GM12891 (cell line): ENCODE data around the gene ATAD5. TPM values are rescaled to one million over a fixed set of nuclear protein-coding genes. Genes with fewer than 3 reads are reported as not detected.

Source experiments
- DNase-seq: peaks from one replicate; pipeline ENCODE4 v3.0.0; 2011; ENCODE audit warnings: low spot score; ENCODE audit not compliant: insufficient read length
- FAIRE-seq: peaks from 2 replicates; lab custom pipeline; 2011; peaks lifted over from hg19 to GRCh38; lab: Jason Lieb, UNC
- PAX5 ChIP-seq: IDR thresholded peaks from 2 replicates; pipeline ENCODE4 v1.6.1; 2011; ENCODE audit warnings: low read length, moderate library complexity, mild to moderate bottlenecking; ENCODE audit not compliant: insufficient read depth, severe bottlenecking
- POLR2A ChIP-seq: IDR thresholded peaks from 2 replicates; pipeline ENCODE4 v1.6.1; 2011; ENCODE audit warnings: low read depth, low read length, control low read depth
- POLR2AphosphoS5 ChIP-seq: IDR thresholded peaks from 2 replicates; pipeline ENCODE4 v1.6.1; 2011; ENCODE audit warnings: low read depth, low read length, control low read depth
- POU2F2 ChIP-seq: IDR thresholded peaks from 2 replicates; pipeline ENCODE4 v1.6.1; 2011; ENCODE audit warnings: low read depth, mild to moderate bottlenecking, control low read depth, low read length, moderate library complexity
- SPI1 ChIP-seq: IDR thresholded peaks from 2 replicates; pipeline ENCODE4 v1.6.1; 2011; ENCODE audit warnings: low read depth, low read length, control low read depth
- TAF1 ChIP-seq: IDR thresholded peaks from 2 replicates; pipeline ENCODE4 v1.6.1; 2011; ENCODE audit warnings: low read depth, low read length, control low read depth
- polyA plus RNA-seq: library from polyadenylated mRNA; unstranded; fragments of >200 nt; gene quantifications from one replicate; pipeline ENCODE4 v1.2.1, GENCODE V29; 2012; ENCODE audit warnings: low read depth, missing spikeins, inconsistent platforms; ENCODE audit not compliant: missing spikeins

The ATAD5 gene, protein sequence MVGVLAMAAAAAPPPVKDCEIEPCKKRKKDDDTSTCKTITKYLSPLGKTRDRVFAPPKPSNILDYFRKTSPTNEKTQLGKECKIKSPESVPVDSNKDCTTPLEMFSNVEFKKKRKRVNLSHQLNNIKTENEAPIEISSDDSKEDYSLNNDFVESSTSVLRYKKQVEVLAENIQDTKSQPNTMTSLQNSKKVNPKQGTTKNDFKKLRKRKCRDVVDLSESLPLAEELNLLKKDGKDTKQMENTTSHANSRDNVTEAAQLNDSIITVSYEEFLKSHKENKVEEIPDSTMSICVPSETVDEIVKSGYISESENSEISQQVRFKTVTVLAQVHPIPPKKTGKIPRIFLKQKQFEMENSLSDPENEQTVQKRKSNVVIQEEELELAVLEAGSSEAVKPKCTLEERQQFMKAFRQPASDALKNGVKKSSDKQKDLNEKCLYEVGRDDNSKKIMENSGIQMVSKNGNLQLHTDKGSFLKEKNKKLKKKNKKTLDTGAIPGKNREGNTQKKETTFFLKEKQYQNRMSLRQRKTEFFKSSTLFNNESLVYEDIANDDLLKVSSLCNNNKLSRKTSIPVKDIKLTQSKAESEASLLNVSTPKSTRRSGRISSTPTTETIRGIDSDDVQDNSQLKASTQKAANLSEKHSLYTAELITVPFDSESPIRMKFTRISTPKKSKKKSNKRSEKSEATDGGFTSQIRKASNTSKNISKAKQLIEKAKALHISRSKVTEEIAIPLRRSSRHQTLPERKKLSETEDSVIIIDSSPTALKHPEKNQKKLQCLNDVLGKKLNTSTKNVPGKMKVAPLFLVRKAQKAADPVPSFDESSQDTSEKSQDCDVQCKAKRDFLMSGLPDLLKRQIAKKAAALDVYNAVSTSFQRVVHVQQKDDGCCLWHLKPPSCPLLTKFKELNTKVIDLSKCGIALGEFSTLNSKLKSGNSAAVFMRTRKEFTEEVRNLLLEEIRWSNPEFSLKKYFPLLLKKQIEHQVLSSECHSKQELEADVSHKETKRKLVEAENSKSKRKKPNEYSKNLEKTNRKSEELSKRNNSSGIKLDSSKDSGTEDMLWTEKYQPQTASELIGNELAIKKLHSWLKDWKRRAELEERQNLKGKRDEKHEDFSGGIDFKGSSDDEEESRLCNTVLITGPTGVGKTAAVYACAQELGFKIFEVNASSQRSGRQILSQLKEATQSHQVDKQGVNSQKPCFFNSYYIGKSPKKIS (N-terminal part only)
- polyA plus RNA-seq, result 3.5 TPM

DNA sequence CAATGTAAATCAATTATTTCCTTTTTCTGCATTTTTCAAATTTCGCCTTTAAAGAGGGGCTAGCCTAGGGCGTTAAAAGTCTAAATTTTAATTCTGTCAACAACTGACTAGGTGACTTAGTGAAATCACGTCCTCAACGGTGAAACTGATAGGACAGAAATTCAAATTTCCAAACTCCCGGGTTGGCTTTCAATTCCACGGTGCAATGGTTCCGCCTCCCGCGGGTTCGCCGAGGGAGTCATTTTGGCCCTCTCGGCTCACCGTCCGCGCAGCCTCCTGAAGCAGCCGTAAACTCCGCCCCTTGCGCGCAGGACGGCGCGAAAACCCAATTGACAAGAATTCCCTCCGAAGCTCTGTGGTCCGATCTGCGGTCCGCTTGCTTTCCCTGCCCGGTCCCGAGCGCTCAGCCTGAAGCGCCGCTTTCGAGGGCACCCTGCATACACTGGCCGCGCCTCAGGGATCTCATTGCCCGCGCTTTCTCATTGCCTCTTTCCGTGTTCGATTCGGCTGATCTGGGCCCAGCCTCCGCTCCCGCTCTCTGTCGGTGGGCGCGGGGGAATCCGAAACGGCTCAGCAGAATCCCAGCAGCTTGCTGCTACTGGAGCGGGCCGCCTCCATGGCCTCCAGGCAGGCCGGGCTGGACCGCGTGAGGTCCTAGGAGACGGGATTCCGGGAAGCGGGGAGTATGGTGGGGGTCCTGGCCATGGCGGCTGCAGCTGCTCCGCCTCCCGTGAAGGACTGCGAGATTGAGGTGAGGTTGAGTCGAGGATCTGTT is at the start of gene ATAD5:
ATAD5 (plus strand) TSS at position 304 of the 775 bp plus-strand sequence; CDS start at position 686, 382 bp downstream.
- FAIRE-seq (peak; percentile 92), DNase-seq (peak; percentile 65)
- TF ChIP-seq POLR2AphosphoS5, result peak; percentile 54
- TF ChIP-seq POLR2A, result peak; percentile 56; the same call in 1 of the 2 replicates
- TF ChIP-seq SPI1, result no peak
- peak; percentile 72; the same call in 1 of the 2 replicates for TF ChIP-seq POU2F2
- no peak; the same call in 1 of the 2 replicates for TF ChIP-seq TAF1
- TF ChIP-seq PAX5, result peak; percentile 86

DNA sequence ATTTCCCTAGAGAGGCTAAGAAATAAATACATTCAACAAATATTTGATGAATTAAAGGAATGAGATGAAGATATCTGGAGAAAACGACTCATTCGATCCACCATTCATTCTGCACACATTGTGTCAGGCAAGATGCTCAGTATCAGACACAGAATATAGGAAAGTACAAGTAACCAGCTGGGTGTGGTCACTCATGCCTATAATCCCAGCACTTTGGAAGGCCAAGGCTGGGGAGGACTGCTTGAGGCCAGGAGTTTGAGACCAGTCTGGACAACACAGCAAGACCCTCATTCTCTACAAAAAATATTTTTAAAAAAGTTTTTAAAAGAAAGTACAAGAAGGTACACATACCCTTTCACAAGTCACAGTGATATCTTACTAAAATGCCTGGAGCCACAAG is 49.6 kb upstream of the ATAD5 start:
- DNase-seq (no peak), FAIRE-seq (no peak)
- TF ChIP-seq SPI1 (no peak), POLR2AphosphoS5 (no peak), POU2F2 (no peak), PAX5 (no peak), TAF1 (no peak), POLR2A (no peak)

DNA sequence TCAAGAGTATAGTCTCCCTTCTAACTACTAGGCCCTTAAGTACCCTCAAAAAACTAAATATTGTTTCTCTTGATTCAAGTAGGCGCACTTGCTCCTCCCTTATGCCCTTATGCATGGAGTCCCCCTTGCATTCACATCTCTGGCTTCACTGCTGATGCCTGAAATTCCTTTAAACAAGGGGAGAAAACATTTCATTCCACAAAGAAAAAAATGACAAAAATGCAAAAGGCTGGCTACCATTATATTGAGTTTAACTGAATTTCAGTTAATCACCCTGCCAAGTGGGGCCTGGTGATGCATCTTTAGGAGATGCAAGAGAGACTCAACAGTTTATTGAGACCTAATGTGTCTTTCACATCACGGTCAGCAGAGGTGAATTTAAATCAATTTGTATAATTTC is 42.8 kb upstream of the ATAD5 start:
- TF ChIP-seq SPI1 (no peak), POU2F2 (no peak), TAF1 (no peak), PAX5 (no peak), POLR2AphosphoS5 (no peak), POLR2A (no peak)
- DNase-seq, result no peak
- no peak for FAIRE-seq

DNA sequence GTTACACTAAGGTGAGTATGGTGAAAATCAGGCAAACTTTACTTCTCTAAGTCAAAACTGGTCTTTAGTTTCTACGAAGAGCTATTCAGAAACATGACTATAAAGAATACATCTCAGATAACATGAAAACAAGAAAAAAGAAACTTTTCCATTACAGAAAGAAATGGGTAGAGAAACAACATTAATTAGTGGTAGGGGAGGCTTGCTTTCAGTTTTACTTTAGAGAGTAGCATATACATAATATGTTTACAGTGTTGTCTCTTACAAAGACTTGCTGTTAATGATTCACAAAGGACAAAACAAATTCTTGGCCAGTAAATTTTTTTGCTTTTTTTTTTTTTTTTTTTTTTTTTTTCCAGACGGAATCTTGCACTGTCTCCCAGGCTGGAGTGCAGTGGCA is 41.5 kb upstream of the ATAD5 start:
- TF ChIP-seq POLR2AphosphoS5 (no peak), SPI1 (no peak), POU2F2 (no peak), PAX5 (no peak), TAF1 (no peak), POLR2A (no peak)
- FAIRE-seq, result no peak
- DNase-seq, result no peak

DNA sequence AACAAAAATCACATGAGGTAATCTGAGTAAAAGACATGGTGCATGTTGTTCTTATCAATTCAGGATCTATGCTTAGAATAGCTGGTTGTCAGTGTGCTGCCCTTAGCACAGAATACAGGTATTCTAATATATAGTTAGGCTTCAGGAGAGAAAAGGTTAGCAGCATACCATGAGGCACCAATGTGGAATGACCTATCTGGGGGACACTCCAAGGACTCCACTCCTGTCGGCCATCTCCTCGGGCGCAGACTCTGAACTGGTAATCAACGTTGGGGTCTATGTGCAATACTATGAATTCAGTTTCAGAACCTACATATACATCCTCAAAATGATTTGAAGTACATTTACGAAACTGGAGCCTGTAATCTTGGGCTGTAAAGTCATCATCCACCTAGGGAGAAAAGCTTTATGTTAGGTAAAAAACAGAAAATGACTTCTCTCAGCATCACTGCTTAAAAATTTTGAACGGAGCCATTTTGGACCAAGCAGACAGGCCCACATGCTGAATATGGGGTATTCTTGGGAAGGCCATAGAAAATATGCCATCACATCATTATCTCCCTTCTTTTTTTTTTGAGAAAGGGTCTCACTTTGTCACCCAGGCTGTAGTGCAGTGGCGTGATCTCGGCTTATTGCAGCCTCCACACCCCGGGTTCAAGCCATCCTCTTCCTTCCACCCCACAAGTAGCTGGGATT is 38.3 kb upstream of the ATAD5 start:
- DNase-seq, result no peak
- FAIRE-seq, result no peak
- no peak for TF ChIP-seq POLR2A
- TF ChIP-seq PAX5, result no peak
- no peak for TF ChIP-seq TAF1
- no peak for TF ChIP-seq SPI1
- TF ChIP-seq POLR2AphosphoS5, result no peak
- TF ChIP-seq POU2F2, result no peak

DNA sequence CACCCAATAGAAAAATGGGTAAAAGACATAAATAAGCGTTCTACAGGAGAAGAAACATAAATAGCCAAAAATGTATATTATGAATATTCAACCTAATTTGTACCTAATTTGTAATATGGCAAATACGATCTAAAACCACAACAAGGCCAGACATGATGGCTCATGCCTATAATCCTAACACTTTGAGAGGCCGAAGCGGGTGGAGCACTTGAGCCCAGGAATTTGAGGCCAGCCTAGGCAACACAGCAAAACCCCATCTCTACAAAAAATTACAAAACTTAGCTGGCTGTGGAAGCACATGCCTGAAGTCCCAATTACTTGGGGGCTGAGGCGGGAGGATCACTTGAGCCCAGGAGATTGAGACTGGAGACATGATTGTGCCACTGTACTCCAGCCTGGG is 37.4 kb upstream of the ATAD5 start:
- FAIRE-seq, result no peak
- DNase-seq, result no peak
- no peak for TF ChIP-seq POU2F2
- TF ChIP-seq PAX5, result no peak
- no peak for TF ChIP-seq POLR2A

DNA sequence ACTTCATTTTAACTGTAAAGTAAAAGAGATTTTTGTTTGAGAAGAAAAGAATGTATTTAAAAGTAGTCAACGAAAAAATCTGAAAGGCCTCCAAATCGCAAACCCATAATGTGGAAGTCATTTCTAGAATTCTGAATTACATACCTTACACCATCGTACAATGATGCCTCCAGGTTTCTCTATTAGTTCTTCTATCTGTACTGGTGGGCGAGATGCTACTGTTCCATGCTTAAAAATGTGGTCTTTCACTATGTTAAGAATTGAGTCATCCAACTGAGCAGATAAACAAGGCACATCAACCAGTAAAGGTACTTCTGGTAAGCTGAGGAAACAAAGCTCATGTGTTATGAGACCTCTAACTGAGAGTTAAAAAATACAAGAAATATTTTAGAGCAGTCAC is 35.8 kb upstream of the ATAD5 start:
- TF ChIP-seq PAX5 (no peak), POLR2A (no peak), POU2F2 (no peak), SPI1 (no peak), POLR2AphosphoS5 (no peak)
- FAIRE-seq (no peak), DNase-seq (no peak)

DNA sequence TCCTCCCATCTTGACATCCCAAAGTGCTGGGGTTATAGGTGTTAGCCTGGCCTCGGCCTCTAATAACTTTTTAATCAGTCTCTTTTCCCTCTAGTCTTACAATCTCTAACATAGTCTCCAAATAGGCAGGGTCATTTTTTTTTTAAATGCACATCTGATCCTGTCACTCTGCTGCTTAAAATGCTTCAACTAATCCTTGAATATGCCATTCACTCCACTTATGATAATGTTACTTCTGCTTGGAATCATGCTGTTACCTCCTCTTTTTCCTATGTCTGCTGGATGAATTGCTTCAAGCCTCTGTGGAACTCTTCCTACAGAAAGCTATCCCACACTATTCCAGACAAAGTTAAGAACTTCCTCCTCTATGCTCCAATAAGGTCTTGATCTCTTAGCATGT is 30.1 kb upstream of the ATAD5 start:
- TF ChIP-seq POU2F2 (no peak), SPI1 (no peak), TAF1 (no peak), POLR2A (no peak), POLR2AphosphoS5 (no peak), PAX5 (no peak)
- FAIRE-seq (no peak), DNase-seq (no peak)

DNA sequence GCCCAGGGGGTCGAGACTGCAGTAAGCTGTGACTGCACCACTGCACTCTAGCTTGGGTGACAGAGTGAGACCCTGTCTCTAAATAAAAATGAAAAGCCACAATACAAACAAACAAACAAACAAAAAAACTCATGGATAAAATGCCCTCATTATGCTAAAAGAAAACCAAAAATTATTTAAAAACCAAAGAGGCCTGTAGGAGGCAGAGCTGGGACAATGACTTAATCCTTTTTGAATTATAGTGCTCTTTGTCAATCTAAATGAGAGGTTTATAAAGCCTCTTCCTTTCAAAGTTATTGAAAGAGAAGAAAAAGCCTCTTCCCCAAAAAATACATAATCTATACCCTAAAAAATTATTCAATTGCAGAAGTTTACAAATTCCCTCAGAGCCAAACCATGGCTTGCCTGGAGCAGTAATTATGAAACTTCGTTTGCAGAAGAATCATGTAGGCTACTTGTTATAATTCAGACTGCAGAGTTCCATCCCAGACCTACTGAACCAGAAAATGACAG is 25.8 kb upstream of the ATAD5 start:
- TF ChIP-seq SPI1 (no peak), POLR2A (no peak), POLR2AphosphoS5 (no peak), TAF1 (no peak), POU2F2 (no peak), PAX5 (no peak)
- no peak for DNase-seq
- no peak for FAIRE-seq
